HG03196 (cell line): Measurements from ENCODE around the gene APOO.

Source experiments
- ATAC-seq: cut with Tn5 transposase; IDR thresholded peaks from one replicate; pipeline ENCODE4 v1.9.1; 2021; ENCODE audit not compliant: unreplicated experiment

APOO gene

GRCh38 chrX:23821847-23822246, 85.9 kb downstream of the APOO start:
- no peak for ATAC-seq

- no peak for ATAC-seq
Measured at GRCh38 chrX:23820235-23820782, 87.4 kb downstream of the APOO start.

GRCh38 chrX:23819385-23820234, 88.1 kb downstream of the APOO start:
- ATAC-seq, result no peak

- no peak for ATAC-seq
Measured at GRCh38 chrX:23817979-23818336, 89.8 kb downstream of the APOO start.

GRCh38 chrX:23816179-23816578, 91.6 kb downstream of the APOO start:
- no peak for ATAC-seq

- ATAC-seq, result no peak
Measured at GRCh38 chrX:23815376-23815775, 92.4 kb downstream of the APOO start.

GRCh38 chrX:23813808-23814207, 93.9 kb downstream of the APOO start:
- ATAC-seq, result no peak

- ATAC-seq, result no peak
Measured at GRCh38 chrX:23811656-23812055, 96.1 kb downstream of the APOO start.

- ATAC-seq, result no peak
Measured at GRCh38 chrX:23811108-23811651, 96.6 kb downstream of the APOO start.

GRCh38 chrX:23810279-23810678, 97.5 kb downstream of the APOO start:
- ATAC-seq, result no peak

GRCh38 chrX:23805389-23805788, 102.3 kb downstream of the APOO start:
- ATAC-seq, result no peak

- ATAC-seq, result no peak
Measured at GRCh38 chrX:23804578-23804977, 103.2 kb downstream of the APOO start.

GRCh38 chrX:23803931-23804381, 103.8 kb downstream of the APOO start:
- ATAC-seq, result no peak

GRCh38 chrX:23802431-23802830, 105.3 kb downstream of the APOO start:
- no peak for ATAC-seq

GRCh38 chrX:23799469-23800065, 108.2 kb downstream of the APOO start:
- no peak for ATAC-seq

- ATAC-seq, result no peak
Measured at GRCh38 chrX:23797371-23798128, 110.2 kb downstream of the APOO start.

GRCh38 chrX:23795221-23795620, 112.5 kb downstream of the APOO start:
- ATAC-seq, result no peak

GRCh38 chrX:23792861-23793553, 114.7 kb downstream of the APOO start:
- ATAC-seq, result no peak

GRCh38 chrX:23790155-23790497, 117.6 kb downstream of the APOO start:
- no peak for ATAC-seq

GRCh38 chrX:23789386-23790154, 118.2 kb downstream of the APOO start:
- no peak for ATAC-seq
